Neural cell (in vitro differentiated cells): ENCODE data around the gene PTPRC.

Experiments
- EZH2 ChIP-seq: fragments of 200-600, 300-800 bp; shearing (Covaris generic), sonication (generic); IDR thresholded peaks from 2 replicates; pipeline ENCODE4 v1.6.1; 2014; ENCODE audit warnings: antibody characterized with exemption, low read length, borderline replicate concordance, mild to moderate bottlenecking; ENCODE audit not compliant: insufficient read depth, poor library complexity, severe bottlenecking
- TF ChIP-seq, protein P1 (sequence below): fragments of 450-650 bp; IDR thresholded peaks from 2 replicates; pipeline ENCODE4 v1.5.1; 2014; ENCODE audit warnings: antibody characterized with exemption, mild to moderate bottlenecking, moderate library complexity; ENCODE audit not compliant: poor library complexity, severe bottlenecking

DNA sequence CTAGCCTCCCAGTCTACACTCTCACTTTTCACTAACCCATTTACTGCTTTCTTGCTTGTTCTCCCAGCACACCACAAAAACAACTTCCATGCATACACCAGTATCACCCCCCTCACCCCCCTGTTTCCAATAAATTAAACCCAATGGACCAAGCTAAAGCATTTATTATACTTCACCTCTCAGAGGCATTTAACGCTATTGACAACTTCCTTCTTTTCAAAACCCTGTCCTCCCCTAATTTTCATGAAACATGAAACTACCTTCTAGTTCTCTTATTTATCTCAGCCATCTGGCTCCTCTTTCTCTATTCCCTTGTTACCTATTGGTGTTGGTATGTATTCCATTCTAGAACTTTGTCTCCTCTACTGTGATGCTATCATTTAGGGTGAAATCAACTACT, 32.3 kb downstream of the PTPRC start:
- TF ChIP-seq, protein P1, sequence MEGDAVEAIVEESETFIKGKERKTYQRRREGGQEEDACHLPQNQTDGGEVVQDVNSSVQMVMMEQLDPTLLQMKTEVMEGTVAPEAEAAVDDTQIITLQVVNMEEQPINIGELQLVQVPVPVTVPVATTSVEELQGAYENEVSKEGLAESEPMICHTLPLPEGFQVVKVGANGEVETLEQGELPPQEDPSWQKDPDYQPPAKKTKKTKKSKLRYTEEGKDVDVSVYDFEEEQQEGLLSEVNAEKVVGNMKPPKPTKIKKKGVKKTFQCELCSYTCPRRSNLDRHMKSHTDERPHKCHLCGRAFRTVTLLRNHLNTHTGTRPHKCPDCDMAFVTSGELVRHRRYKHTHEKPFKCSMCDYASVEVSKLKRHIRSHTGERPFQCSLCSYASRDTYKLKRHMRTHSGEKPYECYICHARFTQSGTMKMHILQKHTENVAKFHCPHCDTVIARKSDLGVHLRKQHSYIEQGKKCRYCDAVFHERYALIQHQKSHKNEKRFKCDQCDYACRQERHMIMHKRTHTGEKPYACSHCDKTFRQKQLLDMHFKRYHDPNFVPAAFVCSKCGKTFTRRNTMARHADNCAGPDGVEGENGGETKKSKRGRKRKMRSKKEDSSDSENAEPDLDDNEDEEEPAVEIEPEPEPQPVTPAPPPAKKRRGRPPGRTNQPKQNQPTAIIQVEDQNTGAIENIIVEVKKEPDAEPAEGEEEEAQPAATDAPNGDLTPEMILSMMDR = no peak
- no peak for TF ChIP-seq EZH2
